NOMO-1 (cell line): ENCODE data around the gene CREB3L2.
"Not testable (repeated sequence)": the region's sequence is repeated elsewhere in the genome, so short reads cannot be mapped to it uniquely, and the experiment has no call there.

Experiments used
- DNase-seq, 2 experiments: peaks; one replicate each; lab custom pipeline; 2025; ENCODE audit not compliant: unreplicated experiment in 2 of 2; lab: John Stamatoyannopoulos, UW

CREB3L2 gene

DNA sequence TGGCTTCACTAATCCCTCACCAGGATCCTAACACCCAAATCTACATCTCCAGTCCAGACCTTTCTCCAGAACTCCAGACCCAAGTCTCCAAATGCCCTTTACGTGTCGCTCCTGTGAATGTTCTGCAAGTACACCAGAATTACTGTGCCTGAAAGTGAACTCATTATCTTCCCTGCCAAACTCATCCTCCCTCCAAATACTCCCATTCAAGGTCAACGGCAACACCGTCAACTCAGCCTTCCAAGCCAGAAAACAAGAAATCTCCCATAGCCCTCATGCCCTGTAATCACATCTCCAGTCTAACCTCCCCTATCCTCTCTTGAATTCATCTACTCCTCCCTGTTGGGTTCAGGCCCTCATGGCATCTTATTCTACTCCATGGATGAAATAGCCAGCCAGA lies 12.3 kb downstream of the CREB3L2 start:
- no peak for DNase-seq

DNA sequence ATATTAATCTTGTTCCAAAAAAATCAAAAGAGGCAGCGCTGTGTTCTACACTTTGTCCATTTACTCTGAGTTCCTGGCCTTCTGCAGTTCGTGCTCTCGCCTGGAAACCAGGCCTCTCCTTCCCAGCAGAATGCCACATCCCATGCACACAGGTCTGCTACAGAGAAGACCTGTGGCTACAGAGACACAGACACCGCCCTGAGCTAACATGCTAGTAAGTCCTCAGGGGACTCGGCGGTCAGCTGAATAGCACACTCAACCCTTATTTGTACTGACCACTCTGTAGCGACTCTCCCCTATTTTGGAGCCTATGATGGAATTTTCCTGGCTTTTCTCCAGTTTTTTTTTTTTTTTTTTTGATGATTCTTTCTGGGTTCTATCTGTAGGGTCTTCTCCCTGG lies 12.8 kb downstream of the CREB3L2 start:
- no peak for DNase-seq

GRCh38 chr7:137987968-137988367 lies 13.9 kb downstream of the CREB3L2 start:
- DNase-seq: no peak

DNA sequence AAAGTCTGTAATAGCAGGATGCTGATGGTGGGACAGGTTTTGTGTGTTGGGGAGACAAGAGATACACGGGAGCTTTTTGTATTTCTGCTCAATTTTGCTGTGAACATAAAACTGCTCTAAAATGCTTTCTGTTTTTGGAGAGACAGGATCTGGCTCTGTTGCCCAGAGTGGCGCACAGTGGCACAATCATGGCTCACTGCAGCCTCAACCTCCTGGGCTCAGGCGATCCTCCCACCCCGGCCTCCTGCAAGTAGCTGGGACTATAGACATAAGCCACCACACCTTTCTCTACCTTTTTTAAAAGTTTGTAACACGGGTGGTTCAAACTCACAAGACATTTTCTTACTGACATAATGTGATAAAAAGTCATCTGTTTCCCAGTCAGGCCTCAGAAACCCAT lies 14.3 kb downstream of the CREB3L2 start:
- DNase-seq: no peak

GRCh38 chr7:137987018-137987349 lies 14.9 kb downstream of the CREB3L2 start:
- DNase-seq: no peak

DNA sequence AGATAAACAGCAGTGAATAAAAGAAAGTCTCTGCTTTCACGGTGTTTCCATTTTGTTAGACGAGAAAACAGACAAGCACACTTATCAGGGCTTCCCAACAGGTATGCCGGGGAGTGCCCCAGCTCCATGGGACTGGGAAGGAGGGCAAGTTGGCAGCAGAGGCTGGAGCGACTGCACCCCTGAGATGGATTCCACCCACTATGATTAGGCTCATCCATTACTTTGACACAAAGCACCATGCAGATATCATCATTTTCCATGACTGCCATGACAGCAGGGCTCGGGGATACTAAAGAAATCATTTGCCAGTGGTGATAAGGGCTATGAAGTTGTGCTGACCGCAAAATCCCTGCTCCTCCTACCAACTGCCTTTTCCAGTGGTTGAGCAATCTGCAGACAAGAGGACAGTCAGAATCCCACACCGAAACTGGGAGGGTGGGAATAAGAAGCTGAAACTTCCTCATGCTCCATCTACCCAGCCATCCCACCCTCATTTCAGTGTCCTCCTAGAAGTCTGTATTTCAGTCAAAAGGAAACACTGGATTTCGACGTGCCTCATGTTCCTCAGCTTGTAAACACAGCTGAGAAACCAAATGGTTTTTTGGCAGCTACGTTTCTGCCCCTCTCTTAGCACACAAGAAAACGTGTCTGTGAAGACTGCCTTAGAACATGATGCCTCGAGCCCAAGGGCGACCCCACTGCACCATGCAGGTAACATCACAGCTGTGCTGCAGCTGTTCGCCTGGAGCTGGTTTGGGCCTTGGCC lies 15.5 kb downstream of the CREB3L2 start:
- no peak for DNase-seq

- DNase-seq: no peak
Observed at GRCh38 chr7:137985897-137986251, 16.0 kb downstream of the CREB3L2 start.

- no peak for DNase-seq
Observed at GRCh38 chr7:137985253-137985896, 16.5 kb downstream of the CREB3L2 start.

- no peak for DNase-seq
Observed at GRCh38 chr7:137984181-137985041, 17.5 kb downstream of the CREB3L2 start.

- no peak for DNase-seq
Observed at GRCh38 chr7:137983323-137984008, 18.4 kb downstream of the CREB3L2 start.

DNA sequence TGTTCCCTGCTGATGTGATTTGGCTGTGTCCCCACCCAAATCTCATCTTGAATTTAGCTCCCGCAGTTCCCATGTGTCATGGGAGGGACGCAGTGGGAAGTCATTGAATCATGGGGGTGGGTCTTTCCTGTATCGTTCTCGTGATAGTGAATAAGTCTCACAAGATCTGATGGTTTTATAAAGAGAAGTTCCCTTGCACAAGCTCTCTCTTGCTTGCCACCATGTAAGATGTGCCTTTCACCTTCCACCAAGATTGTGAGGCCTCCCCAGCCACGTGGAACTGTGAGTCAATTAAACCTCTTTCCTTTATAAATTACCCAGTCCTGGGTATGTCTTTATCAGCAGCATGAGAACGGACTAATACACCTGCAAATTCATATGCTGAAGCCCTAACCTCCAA lies 19.5 kb downstream of the CREB3L2 start:
- not testable (repeated sequence) for DNase-seq

- no peak for DNase-seq
Observed at GRCh38 chr7:137981668-137982067, 20.2 kb downstream of the CREB3L2 start.

- no peak for DNase-seq
Observed at GRCh38 chr7:137981175-137981574, 20.7 kb downstream of the CREB3L2 start.

- no peak for DNase-seq
Observed at GRCh38 chr7:137980308-137980707, 21.6 kb downstream of the CREB3L2 start.

- no peak for DNase-seq
Observed at GRCh38 chr7:137978464-137979237, 23.2 kb downstream of the CREB3L2 start.

GRCh38 chr7:137977173-137977572 lies 24.7 kb downstream of the CREB3L2 start:
- DNase-seq: no peak

DNA sequence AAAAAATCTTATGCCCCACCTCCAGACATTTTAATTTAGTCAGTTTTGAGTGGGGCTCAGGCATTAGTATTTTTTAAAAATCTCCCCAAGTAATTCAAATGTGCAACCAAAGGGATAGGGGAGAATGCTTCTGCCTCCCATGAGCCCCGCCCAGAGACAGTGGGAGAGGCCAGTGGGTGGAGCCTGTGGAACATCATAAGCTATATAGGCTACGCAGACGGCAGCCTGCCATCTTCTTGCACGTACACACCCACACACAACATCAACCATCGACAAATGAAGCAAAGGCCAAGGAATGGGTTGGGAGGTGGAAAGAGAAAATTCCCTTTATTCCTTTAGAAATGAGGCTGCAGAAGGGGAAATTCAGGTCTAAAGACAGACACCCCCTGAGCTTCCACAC lies 25.2 kb downstream of the CREB3L2 start:
- no peak for DNase-seq

- no peak for DNase-seq
Observed at GRCh38 chr7:137976232-137976631, 25.7 kb downstream of the CREB3L2 start.

DNA sequence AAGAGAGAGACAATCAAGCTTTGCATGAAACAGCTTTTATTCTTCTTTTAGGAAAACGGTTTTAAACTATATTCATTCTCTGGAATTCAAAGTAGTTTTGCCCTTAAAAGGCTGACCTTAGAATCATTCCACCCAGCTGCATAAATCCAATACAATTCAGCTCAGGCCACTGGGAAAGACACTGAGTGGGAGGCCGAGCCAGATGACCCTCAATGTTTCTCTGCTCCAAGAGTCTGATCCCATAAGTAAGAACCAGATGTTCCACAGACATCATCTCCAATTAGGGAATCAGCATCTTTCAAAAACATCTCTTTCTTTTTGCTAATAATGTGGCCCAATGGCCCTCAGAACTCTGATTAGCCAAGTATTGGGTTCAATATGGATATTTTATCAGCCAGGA lies 26.1 kb downstream of the CREB3L2 start:
- no peak for DNase-seq

DNA sequence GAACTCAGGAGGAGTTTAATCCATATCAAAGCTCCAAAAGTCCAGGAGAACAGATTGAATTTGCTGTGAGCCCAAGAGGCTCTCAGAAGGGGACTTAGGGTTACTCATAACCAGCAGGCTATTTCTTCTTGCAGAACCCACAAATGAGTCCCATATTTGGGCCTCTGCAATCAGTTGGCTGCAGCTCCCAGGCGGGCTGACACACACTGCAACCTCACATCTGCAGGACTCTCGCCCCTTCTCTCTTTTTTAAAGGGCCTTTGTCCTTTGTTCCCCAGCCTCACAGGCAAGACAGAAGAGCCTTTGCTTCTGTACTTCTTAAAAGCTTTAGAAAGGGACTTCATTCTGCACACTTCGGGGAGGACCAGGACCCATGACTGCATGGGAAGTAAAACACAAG lies 26.7 kb downstream of the CREB3L2 start:
- DNase-seq: no peak
